IPS-NIHi7 (cell line): ENCODE data around the gene SENP5.

ENCODE experiments used
- DNase-seq: peaks from one replicate; pipeline ENCODE4 v3.0.0; 2012; ENCODE audit warnings: mixed read lengths; ENCODE audit errors: extremely low spot score

SENP5 gene

DNA sequence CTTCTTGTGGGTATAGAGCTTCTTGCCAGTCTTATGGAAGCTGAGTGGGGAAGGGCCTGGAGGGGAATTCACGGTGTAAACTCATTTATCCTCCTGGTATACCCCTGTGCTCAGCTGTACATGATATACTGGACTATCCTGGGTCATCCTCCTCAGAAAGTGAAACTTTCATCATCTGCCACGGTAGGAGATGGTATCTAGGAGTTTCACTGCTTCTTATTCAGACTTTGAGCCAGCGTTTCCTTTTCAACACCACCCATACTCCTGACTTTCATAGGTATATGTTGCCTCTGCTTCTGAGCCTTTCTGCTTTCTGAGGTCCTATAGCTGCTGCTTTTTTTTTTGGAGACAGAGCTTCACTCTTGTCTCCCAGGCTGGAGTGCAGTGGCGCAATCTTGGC lies 15.6 kb downstream of the SENP5 start:
- DNase-seq = no peak

GRCh38 chr3:196886144-196886543 lies 18.4 kb downstream of the SENP5 start:
- DNase-seq = no peak

- DNase-seq = no peak
Measured at GRCh38 chr3:196889844-196890708, 22.4 kb downstream of the SENP5 start.

GRCh38 chr3:196894557-196895295 lies 27.0 kb downstream of the SENP5 start:
- DNase-seq = no peak

DNA sequence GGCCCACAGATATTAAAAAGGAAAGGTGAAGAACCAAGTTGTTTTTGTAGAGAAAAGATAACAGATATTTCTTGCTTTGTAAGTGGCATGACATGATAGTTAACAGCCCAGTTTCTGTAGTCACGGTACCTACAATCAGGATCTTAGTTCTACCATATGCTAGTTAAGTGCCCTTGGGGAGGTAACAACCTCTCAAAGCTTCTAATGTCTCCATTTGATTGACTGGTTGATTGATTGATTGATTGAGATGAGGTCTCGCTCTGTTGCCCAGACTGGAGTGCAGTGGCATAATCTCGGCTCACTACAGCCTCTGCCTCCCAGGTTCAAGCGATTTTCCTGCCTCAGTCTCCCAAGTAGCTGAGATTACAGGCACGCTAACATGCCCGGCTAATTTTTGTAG lies 28.5 kb downstream of the SENP5 start:
- no peak for DNase-seq

GRCh38 chr3:196901768-196902167 lies 34.0 kb downstream of the SENP5 start:
- no peak for DNase-seq

DNA sequence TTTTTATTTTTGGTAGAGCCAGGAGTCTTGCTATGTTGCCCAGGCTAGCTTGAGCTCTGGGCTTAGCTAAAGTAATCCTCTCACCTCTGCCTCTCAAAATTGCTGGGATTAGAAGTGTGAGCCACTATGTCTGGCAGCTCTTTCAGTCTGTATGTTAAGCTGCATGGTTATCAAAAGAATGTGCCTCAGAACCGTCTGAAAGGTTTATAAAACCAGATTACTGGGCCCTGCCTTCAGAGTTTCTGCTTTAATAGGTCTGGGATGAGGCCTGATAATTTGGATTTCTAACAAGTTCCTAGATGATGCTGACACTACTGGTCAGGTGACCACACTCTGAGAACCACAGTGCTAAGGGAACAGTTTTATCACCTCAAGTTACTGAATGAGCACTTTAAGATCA lies 34.6 kb downstream of the SENP5 start:
- no peak for DNase-seq

- no peak for DNase-seq
Measured at GRCh38 chr3:196903740-196904139, 36.0 kb downstream of the SENP5 start.

- DNase-seq = no peak
Measured at GRCh38 chr3:196914866-196915265, 47.1 kb downstream of the SENP5 start.

DNA sequence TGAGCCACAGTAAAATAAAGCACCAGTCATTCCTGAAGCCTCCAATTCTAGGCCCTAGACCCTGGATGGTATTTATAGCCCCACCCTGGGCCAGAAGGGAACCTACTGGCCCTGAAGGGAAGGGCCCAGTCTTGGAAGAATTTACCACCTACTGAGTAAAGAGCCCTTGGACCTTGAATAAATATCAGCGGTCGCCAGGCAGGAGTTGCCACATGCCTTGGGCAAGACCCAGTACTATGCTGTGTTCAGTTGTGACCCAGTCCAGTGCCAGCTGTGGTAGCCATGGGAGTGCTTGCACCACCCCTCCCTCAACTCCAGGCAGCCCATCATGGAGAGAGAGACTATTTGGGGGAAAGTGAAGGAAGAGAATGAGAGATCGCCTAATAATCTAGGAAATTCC lies 47.7 kb downstream of the SENP5 start:
- no peak for DNase-seq

- DNase-seq = no peak
Measured at GRCh38 chr3:196916221-196916620, 48.5 kb downstream of the SENP5 start.

- no peak for DNase-seq
Measured at GRCh38 chr3:196916995-196917394, 49.3 kb downstream of the SENP5 start.

DNA sequence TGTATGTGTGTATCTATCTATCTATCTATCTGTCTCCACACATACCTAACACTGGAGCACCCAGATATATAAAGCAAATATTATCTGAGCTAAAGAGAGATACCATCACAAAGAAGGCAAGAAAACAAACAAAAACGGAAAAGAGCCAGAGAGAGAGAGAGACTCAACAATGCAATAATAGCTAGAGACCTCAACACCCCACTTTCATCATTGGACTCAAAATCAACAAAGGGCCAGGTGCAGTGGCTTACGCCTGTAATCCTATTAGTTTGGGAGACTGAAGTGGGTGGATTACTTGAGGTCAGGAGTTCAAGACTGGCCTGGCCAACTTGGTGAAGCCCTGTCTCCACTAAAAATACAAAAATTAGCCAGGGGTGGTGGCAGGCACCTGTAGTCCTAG lies 51.2 kb downstream of the SENP5 start:
- no peak for DNase-seq

- DNase-seq = no peak
Measured at GRCh38 chr3:196920733-196921132, 53.0 kb downstream of the SENP5 start.

DNA sequence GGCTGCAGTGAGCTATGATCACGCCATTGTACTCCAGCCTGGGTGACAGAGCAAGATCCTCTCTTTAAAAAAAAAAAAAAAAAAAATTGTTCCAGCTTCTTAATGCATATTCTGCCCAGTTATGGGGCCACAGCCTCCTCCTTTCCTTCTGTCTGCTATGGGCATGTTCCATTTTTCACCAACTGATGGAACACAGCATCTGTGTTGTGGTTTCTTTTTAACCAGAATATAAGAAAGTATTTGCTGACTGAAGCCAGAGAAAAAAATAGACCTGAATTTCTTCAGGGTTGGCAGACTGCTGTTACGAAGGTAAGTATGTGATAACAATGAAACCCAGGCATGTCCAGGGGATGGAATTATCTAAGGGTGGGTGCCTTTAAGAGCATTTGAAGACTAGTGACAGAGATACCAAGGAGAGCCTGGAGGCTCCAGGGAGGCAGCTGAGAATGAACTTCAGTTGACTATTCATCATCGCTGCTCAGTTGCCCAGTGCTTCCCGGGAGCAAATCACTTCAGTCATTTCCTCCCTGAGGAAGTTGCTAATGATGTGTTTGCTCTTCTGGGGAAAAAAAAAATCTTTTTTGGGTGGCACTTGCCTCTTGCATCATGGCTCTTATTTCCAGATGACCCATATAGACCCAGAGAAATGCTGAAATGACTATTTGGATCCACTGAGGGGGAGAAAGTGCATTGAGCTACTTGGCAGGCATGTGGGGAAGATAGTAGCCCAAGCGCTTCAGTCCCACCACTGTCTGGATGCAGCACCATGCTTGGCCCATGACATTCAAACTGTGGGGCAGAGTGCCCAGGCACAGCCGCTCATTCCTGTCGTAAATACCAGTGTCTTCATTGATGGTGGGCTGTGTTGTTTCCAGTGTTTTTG lies 60.1 kb downstream of the SENP5 start:
- DNase-seq = no peak

DNA sequence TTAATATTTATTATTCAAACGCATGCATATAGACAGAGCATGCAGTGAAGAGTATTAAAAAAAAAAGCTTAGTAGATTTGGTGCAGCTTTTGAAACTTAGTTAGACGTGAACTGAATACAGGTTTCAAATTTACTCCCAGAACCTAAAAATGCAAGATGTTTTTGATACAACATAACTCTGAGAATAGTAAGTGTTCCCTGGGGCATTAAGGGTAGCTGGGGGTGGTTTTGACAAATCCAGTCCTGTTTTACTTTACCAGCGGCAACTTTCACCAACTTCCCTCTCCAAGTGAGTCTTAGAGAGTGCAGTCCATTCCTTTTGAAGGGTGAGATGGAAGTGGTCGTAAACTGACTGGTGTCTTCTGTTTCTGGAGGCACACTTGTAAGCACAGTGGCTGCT lies 63.4 kb downstream of the SENP5 start:
- DNase-seq = no peak

GRCh38 chr3:196931828-196932587 lies 64.3 kb downstream of the SENP5 start:
- DNase-seq = no peak

GRCh38 chr3:196932600-196932999 lies 64.9 kb downstream of the SENP5 start:
- no peak for DNase-seq

GRCh38 chr3:196936288-196936687 lies 68.6 kb downstream of the SENP5 start:
- DNase-seq = no peak

- no peak for DNase-seq
Measured at GRCh38 chr3:196938124-196938523, 70.4 kb downstream of the SENP5 start.

DNA sequence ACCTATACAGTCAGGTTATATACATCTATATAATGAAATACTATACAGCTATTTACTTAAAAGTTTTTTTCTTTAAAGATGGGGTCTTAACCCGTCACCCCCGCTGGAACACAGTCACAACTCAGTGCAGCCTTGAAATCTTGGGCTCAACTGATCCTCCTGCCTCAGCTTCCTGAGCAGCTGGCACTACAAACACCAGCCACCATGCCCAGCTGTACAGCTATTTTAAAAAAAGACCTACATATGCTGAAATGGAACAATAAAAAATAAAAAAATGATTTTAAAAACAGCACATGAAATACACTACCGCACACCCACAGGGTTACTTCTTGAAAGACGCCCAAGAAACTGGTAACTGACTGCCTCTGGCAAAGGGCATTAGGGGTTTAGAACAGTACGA lies 70.9 kb downstream of the SENP5 start:
- DNase-seq = no peak
